ENCODE measurements around the gene DNAH14. TPM values are rescaled to one million over a fixed set of nuclear protein-coding genes. Genes with fewer than 3 reads are reported as not detected.

Gene DNAH14
- total and polyA plus RNA-seq, 2 donors (not counting 1 experiment from before 2014, with no cell fraction given), result not detected

DNA sequence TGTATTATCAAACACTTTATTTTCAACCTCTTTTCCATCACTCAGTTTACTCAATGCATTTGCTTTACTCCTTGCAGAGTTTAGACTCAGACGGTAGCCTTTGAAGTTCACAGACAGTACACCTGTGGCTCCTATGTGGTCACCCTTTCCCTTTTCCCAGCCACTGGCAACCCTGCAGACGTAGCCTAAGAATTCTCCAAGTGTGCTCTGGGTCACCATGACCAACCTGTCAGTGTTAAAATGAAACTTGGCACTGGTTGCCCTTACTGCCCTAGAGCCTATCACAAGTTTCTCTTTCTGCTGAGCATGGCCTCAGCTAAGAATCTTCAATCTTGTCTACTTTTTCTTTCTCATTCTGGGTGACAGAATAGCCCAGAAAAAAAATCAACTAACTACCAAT is 25.5 kb upstream of the DNAH14 start:
- no peak for DNase-seq
- Mint-ChIP-seq H3K27ac (no peak overlapping the region), H3K27me3 (peaks cover 12% of the 10 kb centered on the region), H3K4me1 (no peaks in the 10 kb centered on the region), H3K4me3 (no peak overlapping the region), H3K9me3 (ENCODE audit: insufficient read depth) (no peaks in the 10 kb centered on the region)
- no peak for TF ChIP-seq EZH2 (IDR thresholded peaks at IDR 0.05; ENCODE audit: borderline replicate concordance, insufficient read depth, low read depth, low read length, poor library complexity, severe bottlenecking)
- TF ChIP-seq, protein P1, sequence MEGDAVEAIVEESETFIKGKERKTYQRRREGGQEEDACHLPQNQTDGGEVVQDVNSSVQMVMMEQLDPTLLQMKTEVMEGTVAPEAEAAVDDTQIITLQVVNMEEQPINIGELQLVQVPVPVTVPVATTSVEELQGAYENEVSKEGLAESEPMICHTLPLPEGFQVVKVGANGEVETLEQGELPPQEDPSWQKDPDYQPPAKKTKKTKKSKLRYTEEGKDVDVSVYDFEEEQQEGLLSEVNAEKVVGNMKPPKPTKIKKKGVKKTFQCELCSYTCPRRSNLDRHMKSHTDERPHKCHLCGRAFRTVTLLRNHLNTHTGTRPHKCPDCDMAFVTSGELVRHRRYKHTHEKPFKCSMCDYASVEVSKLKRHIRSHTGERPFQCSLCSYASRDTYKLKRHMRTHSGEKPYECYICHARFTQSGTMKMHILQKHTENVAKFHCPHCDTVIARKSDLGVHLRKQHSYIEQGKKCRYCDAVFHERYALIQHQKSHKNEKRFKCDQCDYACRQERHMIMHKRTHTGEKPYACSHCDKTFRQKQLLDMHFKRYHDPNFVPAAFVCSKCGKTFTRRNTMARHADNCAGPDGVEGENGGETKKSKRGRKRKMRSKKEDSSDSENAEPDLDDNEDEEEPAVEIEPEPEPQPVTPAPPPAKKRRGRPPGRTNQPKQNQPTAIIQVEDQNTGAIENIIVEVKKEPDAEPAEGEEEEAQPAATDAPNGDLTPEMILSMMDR (IDR thresholded peaks at IDR 0.05), result no peak
- Histone ChIP-seq H3K27me3 (replicated peaks in 1 of 4; ENCODE audit: control extremely low read depth in 1 of 4, control insufficient read depth in 3 of 4, insufficient read depth in 4 of 4, low read length in 3 of 4) (no peaks in the 10 kb centered on the region), H2AFZ (ENCODE audit: insufficient read depth, low read depth, low read length, poor library complexity, severe bottlenecking) (no peak overlapping the region), H3K27ac (ENCODE audit: low read length in 2 of 2) (no peak overlapping the region), H3K4me3 (ENCODE audit: control extremely low read depth in 1 of 5, extremely low read depth in 1 of 5, insufficient read depth in 1 of 5, low read depth in 2 of 5, low read length in 4 of 5) (no peak overlapping the region), H3K4me1 (ENCODE audit: control insufficient read depth in 2 of 2, insufficient read depth in 2 of 2, low read length in 2 of 2) (no peaks in the 10 kb centered on the region), H3K79me2 (ENCODE audit: control insufficient read depth, insufficient read depth, low read length) (no peaks in the 10 kb centered on the region), H3K4me2 (replicated peaks; ENCODE audit: low read depth, low read length, poor library complexity, severe bottlenecking) (no peak overlapping the region), H3K36me3 (replicated peaks in 1 of 2; ENCODE audit: control extremely low read depth in 1 of 2, control insufficient read depth in 1 of 2, extremely low read depth in 1 of 2, insufficient read depth in 2 of 2, low read length in 1 of 2) (no peaks in the 10 kb centered on the region), H4K20me1 (ENCODE audit: control insufficient read depth, insufficient read depth, low read length, poor library complexity, severe bottlenecking) (no peaks in the 10 kb centered on the region), H3K9ac (ENCODE audit: low read length) (no peak overlapping the region), H3K9me3 (ENCODE audit: control extremely low read depth in 1 of 3, control insufficient read depth in 2 of 3, insufficient read depth in 1 of 3, low read length in 2 of 3) (no peaks in the 10 kb centered on the region)
- intact Hi-C loops (cut with micrococcal nuclease), result no loop called here
- POLR2A ChIA-PET, result no interaction called here
- WGBS (ENCODE audit: insufficient coverage), result 100% methylated on average over 2 of the region's 2 CpGs
- CTCF ChIA-PET, result no interaction called here
- ATAC-seq (ENCODE audit: low read depth), result no peak

DNA sequence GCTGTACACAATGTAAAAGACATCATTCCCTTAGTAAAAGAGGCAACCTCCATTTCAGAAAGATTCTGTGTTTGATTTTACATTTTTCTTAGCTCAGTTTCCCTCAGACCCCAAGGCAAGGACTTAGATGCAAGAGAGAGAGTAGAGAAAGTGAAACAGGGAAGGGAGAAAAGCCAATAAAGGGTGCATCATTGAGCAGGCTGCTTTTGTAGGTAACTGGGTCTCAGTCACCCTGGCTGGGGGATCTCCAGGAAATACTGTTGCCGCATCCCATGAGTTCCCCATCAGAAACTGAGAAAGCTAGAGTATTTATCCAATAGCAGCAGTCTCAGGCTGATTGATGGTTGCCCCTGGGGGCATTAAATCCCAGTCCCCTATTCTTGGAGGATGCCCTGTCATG is 23.1 kb upstream of the DNAH14 start:
- H2AFZ ChIP-seq (ENCODE audit: insufficient read depth, low read depth, low read length, poor library complexity, severe bottlenecking), result no peak overlapping the region
- H3K27me3 ChIP-seq (replicated peaks in 1 of 4; ENCODE audit: control extremely low read depth in 1 of 4, control insufficient read depth in 3 of 4, insufficient read depth in 4 of 4, low read length in 3 of 4), result no peaks in the 10 kb centered on the region
- POLR2A ChIA-PET, result no interaction called here
- no peak overlapping the region for H3K4me3 ChIP-seq (ENCODE audit: control extremely low read depth in 1 of 5, extremely low read depth in 1 of 5, insufficient read depth in 1 of 5, low read depth in 2 of 5, low read length in 4 of 5)
- intact Hi-C loops (cut with micrococcal nuclease), result no loop called here
- TF ChIP-seq, protein P1 (IDR thresholded peaks at IDR 0.05), result no peak
- TF ChIP-seq EZH2 (IDR thresholded peaks at IDR 0.05; ENCODE audit: borderline replicate concordance, insufficient read depth, low read depth, low read length, poor library complexity, severe bottlenecking), result no peak
- CTCF ChIA-PET, result interaction anchor here (1.1 kb wide), 1 partner anchor 17 kb away, joined by 3 read pairs; no protein-coding TSS in a partner anchor
- Mint-ChIP-seq H3K4me1 (no peaks in the 10 kb centered on the region), H3K4me3 (no peak overlapping the region), H3K9me3 (ENCODE audit: insufficient read depth) (peaks cover 6% of the 10 kb centered on the region), H3K27me3 (peaks cover 8% of the 10 kb centered on the region), H3K27ac (no peak overlapping the region)
- no peak overlapping the region for H3K9ac ChIP-seq (ENCODE audit: low read length)
- no CpG with 5 or more reads among the region's 1 CpG for WGBS (ENCODE audit: insufficient coverage)
- no peaks in the 10 kb centered on the region for H3K79me2 ChIP-seq (ENCODE audit: control insufficient read depth, insufficient read depth, low read length)
- no peaks in the 10 kb centered on the region for H3K36me3 ChIP-seq (replicated peaks in 1 of 2; ENCODE audit: control extremely low read depth in 1 of 2, control insufficient read depth in 1 of 2, extremely low read depth in 1 of 2, insufficient read depth in 2 of 2, low read length in 1 of 2)
- no peak for DNase-seq
- no peak for ATAC-seq (ENCODE audit: low read depth)
- no peak overlapping the region for H3K27ac ChIP-seq (ENCODE audit: low read length in 2 of 2)
- H4K20me1 ChIP-seq (ENCODE audit: control insufficient read depth, insufficient read depth, low read length, poor library complexity, severe bottlenecking), result no peaks in the 10 kb centered on the region
- H3K4me1 ChIP-seq (ENCODE audit: control insufficient read depth in 2 of 2, insufficient read depth in 2 of 2, low read length in 2 of 2), result no peaks in the 10 kb centered on the region
- no peak overlapping the region for H3K4me2 ChIP-seq (replicated peaks; ENCODE audit: low read depth, low read length, poor library complexity, severe bottlenecking)
- H3K9me3 ChIP-seq (ENCODE audit: control extremely low read depth in 1 of 3, control insufficient read depth in 2 of 3, insufficient read depth in 1 of 3, low read length in 2 of 3), result peaks cover 0 to 9% (median 8%) of the 10 kb centered on the region in 3 donors

All from B cell (primary cell).